ENCODE measurements around the gene FAM219A.

DNA sequence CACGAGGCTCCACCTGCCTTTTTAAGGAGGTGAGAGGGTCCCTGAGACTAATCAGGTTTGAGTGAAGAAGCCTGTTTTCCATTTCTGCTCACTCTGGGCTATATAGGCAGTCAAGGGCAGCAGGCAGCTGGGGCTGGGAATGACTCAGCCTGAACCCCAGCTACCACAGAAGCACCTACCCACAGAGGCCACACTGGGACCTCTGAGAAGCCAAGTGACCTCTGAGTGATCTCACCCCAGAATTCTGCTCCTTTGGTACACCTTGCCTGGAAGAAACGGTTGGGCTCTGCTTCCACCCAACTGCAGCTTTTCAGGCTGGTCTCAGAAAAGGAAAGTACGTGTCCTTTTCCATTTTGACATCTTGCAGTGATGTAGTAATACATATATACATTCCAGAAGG is 6.8 kb downstream of the FAM219A start:
- no peak for TF ChIP-seq SUZ12 (IDR thresholded peaks at IDR 0.05; ENCODE audit: extremely low read depth, insufficient read depth, insufficient read length)
- no peak for TF ChIP-seq YY1 (IDR thresholded peaks at IDR 0.05; ENCODE audit: insufficient read depth, insufficient read length)
- TF ChIP-seq ZNF274 (IDR thresholded peaks at IDR 0.05; ENCODE audit: low read depth, low read length) = no peak
